Measurements from ENCODE around the gene NOS3. TPM values are rescaled to one million over a fixed set of nuclear protein-coding genes. Genes with fewer than 3 reads are reported as not detected.

Gene NOS3
- total and polyA plus RNA-seq, 2 donors from 2014 or later = 9.3 to 51.7 TPM

DNA sequence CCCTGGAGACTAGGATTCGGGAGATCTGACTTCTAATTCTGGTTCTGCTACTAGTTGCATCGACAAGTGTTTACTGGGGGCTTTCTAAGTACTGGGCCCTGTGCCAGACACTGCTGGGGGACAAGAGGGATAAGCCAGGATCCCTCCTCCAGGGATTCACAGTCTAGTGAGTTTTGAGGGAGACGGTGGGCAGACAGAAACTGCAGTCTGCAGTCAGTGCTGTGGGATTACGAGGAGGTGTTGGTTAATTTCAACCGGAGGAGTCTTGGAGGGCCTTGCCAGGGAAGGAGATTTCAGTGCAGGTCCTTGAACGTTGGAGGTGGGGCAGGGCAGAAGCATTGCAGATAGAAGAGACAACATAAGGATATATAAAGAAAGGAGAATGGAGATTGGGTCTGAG lies 9.2 kb upstream of the NOS3 start:
- DNase-seq = no peak
- no peaks in the 10 kb centered on the region for H3K9me3 ChIP-seq (ENCODE audit: control insufficient read depth in 2 of 3, insufficient read depth in 1 of 3, low read length in 3 of 3)
- peaks cover 5% of the 10 kb centered on the region for H3K27me3 ChIP-seq (ENCODE audit: control insufficient read depth, insufficient read depth, low read length)
- TF ChIP-seq, protein P1, sequence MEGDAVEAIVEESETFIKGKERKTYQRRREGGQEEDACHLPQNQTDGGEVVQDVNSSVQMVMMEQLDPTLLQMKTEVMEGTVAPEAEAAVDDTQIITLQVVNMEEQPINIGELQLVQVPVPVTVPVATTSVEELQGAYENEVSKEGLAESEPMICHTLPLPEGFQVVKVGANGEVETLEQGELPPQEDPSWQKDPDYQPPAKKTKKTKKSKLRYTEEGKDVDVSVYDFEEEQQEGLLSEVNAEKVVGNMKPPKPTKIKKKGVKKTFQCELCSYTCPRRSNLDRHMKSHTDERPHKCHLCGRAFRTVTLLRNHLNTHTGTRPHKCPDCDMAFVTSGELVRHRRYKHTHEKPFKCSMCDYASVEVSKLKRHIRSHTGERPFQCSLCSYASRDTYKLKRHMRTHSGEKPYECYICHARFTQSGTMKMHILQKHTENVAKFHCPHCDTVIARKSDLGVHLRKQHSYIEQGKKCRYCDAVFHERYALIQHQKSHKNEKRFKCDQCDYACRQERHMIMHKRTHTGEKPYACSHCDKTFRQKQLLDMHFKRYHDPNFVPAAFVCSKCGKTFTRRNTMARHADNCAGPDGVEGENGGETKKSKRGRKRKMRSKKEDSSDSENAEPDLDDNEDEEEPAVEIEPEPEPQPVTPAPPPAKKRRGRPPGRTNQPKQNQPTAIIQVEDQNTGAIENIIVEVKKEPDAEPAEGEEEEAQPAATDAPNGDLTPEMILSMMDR (IDR thresholded peaks at IDR 0.05; ENCODE audit: borderline replicate concordance, extremely low read depth, insufficient read depth) = no peak
- H3K9ac ChIP-seq (ENCODE audit: low read length in 3 of 3) = no peak overlapping the region
- FAIRE-seq = no peak
- H3K4me1 ChIP-seq (ENCODE audit: control insufficient read depth in 2 of 3, insufficient read depth in 2 of 3, low read depth in 1 of 3, low read length in 3 of 3) = no peaks in the 10 kb centered on the region
- H3K4me3 ChIP-seq (ENCODE audit: low read length in 3 of 3) = no peak overlapping the region
- intact Hi-C loops (cut with DNase I) = no loop called here
- no peak overlapping the region for H3K27ac ChIP-seq (ENCODE audit: low read depth in 2 of 2, low read length in 2 of 2)
- no peaks in the 10 kb centered on the region for H3K36me3 ChIP-seq (ENCODE audit: control insufficient read depth in 2 of 3, insufficient read depth in 3 of 3, low read length in 3 of 3)

DNA sequence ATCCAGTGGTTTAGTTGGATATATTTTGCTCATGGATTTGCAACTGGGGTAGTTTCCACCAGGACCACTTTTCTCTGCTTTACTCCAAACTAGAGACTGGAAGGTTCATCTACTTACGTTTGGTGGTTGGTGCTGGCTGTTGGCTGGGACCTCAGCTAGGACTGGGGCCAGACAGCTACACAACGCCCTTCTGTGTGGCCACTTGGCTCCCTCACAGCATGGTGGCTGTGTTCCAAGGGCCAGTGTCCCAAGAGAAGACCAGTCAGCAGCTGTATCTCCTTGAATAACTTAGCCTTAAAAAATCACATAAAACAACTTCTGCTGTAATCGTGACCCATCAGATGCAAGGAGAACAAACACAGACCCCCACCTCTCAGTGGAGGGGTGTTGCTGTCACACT lies 8.5 kb upstream of the NOS3 start:
- FAIRE-seq = no peak
- no peaks in the 10 kb centered on the region for H3K4me1 ChIP-seq (ENCODE audit: control insufficient read depth in 2 of 3, insufficient read depth in 2 of 3, low read depth in 1 of 3, low read length in 3 of 3)
- no peaks in the 10 kb centered on the region for H3K27me3 ChIP-seq (ENCODE audit: control insufficient read depth, insufficient read depth, low read length)
- intact Hi-C loops (cut with DNase I) = no loop called here
- H3K9ac ChIP-seq (ENCODE audit: low read length in 3 of 3) = no peak overlapping the region
- H3K27ac ChIP-seq (ENCODE audit: low read depth in 2 of 2, low read length in 2 of 2) = no peak overlapping the region
- H3K4me3 ChIP-seq (ENCODE audit: low read length in 3 of 3) = no peak overlapping the region
- no peak for DNase-seq
- H3K9me3 ChIP-seq (ENCODE audit: control insufficient read depth in 2 of 3, insufficient read depth in 1 of 3, low read length in 3 of 3) = no peaks in the 10 kb centered on the region
- H3K36me3 ChIP-seq (ENCODE audit: control insufficient read depth in 2 of 3, insufficient read depth in 3 of 3, low read length in 3 of 3) = no peaks in the 10 kb centered on the region
- TF ChIP-seq, protein P1 (IDR thresholded peaks at IDR 0.05; ENCODE audit: borderline replicate concordance, extremely low read depth, insufficient read depth) = no peak

DNA sequence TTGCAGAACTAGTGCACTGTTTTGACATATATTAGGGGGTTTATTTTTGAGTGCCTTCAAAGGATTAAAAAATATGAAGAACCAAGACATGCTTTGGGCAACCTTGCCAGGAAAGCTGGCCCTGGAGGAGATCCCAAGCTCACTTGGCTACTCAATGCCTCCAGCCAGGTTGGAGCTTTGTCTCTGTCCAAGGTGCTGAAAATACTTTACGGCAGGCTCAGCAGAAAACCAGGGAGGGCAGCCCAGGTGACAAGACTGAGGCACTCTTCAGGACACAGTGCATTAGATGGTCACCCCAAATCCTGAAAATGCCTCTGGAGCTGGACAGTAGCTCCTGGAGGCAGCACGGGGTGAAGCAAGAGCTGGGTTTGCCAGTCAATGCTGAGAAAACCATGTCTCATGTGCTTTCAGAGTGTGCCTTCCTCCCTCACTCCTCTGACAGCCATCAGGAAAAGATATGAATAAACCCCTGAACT lies 6.9 kb upstream of the NOS3 start:
- FAIRE-seq (no peak), DNase-seq (peak in 3 of 5 donors; percentile 72 to 90 (median 89))
- Histone ChIP-seq H3K4me1 (ENCODE audit: control insufficient read depth in 2 of 3, insufficient read depth in 2 of 3, low read depth in 1 of 3, low read length in 3 of 3) (peaks cover 0 to 4% (median 0%) of the 10 kb centered on the region in 3 donors), H3K9me3 (ENCODE audit: control insufficient read depth in 2 of 3, insufficient read depth in 1 of 3, low read length in 3 of 3) (no peaks in the 10 kb centered on the region), H3K27me3 (ENCODE audit: control insufficient read depth, insufficient read depth, low read length) (no peaks in the 10 kb centered on the region), H3K4me3 (ENCODE audit: low read length in 3 of 3) (no peak overlapping the region), H3K27ac (ENCODE audit: low read depth in 2 of 2, low read length in 2 of 2) (no peak overlapping the region), H3K9ac (ENCODE audit: low read length in 3 of 3) (no peak overlapping the region), H3K36me3 (ENCODE audit: control insufficient read depth in 2 of 3, insufficient read depth in 3 of 3, low read length in 3 of 3) (no peaks in the 10 kb centered on the region)
- intact Hi-C loops (cut with DNase I) = no loop called here
- TF ChIP-seq, protein P1 (IDR thresholded peaks at IDR 0.05; ENCODE audit: borderline replicate concordance, extremely low read depth, insufficient read depth) = no peak

DNA sequence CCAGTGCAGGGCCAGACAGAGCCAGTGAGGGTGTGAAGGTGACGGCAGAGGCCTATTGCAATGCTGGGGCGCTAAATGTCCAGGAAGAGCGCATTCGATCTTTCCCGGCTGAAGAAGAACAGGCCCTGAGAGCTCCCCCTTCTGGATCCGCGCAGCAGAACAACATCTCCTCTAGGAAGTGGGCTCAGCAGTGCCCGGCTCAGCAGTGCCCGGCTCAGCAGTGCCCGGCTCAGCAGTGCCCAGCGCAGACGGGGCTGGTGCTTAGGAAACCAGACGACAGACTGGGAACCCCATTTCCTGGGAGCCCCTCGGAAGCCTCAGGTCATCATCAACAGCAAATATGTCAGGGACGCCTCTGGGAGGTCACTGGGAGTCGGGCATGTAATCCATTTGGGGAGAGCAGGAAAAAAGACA lies 4.7 kb upstream of the NOS3 start:
- Histone ChIP-seq H3K4me3 (ENCODE audit: low read length in 3 of 3) (no peak overlapping the region), H3K4me1 (ENCODE audit: control insufficient read depth in 2 of 3, insufficient read depth in 2 of 3, low read depth in 1 of 3, low read length in 3 of 3) (peaks cover 0 to 4% (median 0%) of the 10 kb centered on the region in 3 donors), H3K27me3 (ENCODE audit: control insufficient read depth, insufficient read depth, low read length) (no peaks in the 10 kb centered on the region), H3K9me3 (ENCODE audit: control insufficient read depth in 2 of 3, insufficient read depth in 1 of 3, low read length in 3 of 3) (peaks cover 0 to 3% (median 2%) of the 10 kb centered on the region in 3 donors), H3K9ac (ENCODE audit: low read length in 3 of 3) (no peak overlapping the region), H3K36me3 (ENCODE audit: control insufficient read depth in 2 of 3, insufficient read depth in 3 of 3, low read length in 3 of 3) (no peaks in the 10 kb centered on the region), H3K27ac (ENCODE audit: low read depth in 2 of 2, low read length in 2 of 2) (no peak overlapping the region)
- TF ChIP-seq, protein P1 (IDR thresholded peaks at IDR 0.05; ENCODE audit: borderline replicate concordance, extremely low read depth, insufficient read depth) = peak; percentile 61
- DNase-seq (peak in 2 of 5 donors; percentile 74 to 80), FAIRE-seq (no peak)
- intact Hi-C loops (cut with DNase I) = no loop called here
